ENCODE results near the gene INSIG1.

The INSIG1 gene

GRCh38 chr7:155286686-155287085 is 11.0 kb upstream of the INSIG1 start:
- no peak for DNase-seq

GRCh38 chr7:155287284-155287935 is 10.3 kb upstream of the INSIG1 start:
- no peak for DNase-seq

- DNase-seq: no peak
Observed at GRCh38 chr7:155288055-155288454, 9.6 kb upstream of the INSIG1 start.

GRCh38 chr7:155289107-155289506 is 8.6 kb upstream of the INSIG1 start:
- DNase-seq: no peak

GRCh38 chr7:155289949-155290501 is 7.7 kb upstream of the INSIG1 start:
- no peak for DNase-seq

GRCh38 chr7:155291045-155291530 is 6.6 kb upstream of the INSIG1 start:
- no peak for DNase-seq

GRCh38 chr7:155291729-155292128 is 5.9 kb upstream of the INSIG1 start:
- DNase-seq: no peak

- no peak for DNase-seq
Observed at GRCh38 chr7:155292680-155293226, 4.9 kb upstream of the INSIG1 start.

GRCh38 chr7:155293721-155294510 is 3.8 kb upstream of the INSIG1 start:
- no peak for DNase-seq

GRCh38 chr7:155294511-155294778 is 3.2 kb upstream of the INSIG1 start:
- DNase-seq: no peak

- no peak for DNase-seq
Observed at GRCh38 chr7:155295511-155295910, 2.2 kb upstream of the INSIG1 start.

GRCh38 chr7:155296006-155296787 is 1.5 kb upstream of the INSIG1 start:
- no peak for DNase-seq

- peak; percentile 86 for DNase-seq
Observed at GRCh38 chr7:155296788-155297516, 726 bp upstream of the INSIG1 start.

- no peak for DNase-seq
Observed at GRCh38 chr7:155298288-155298833, 683 bp downstream of the INSIG1 start.

- DNase-seq: peak; percentile 97
Observed at GRCh38 chr7:155298834-155299534, 1.3 kb downstream of the INSIG1 start.

GRCh38 chr7:155299535-155300202 is 2.0 kb downstream of the INSIG1 start:
- peak; percentile 49 for DNase-seq

GRCh38 chr7:155300641-155301452 is 3.2 kb downstream of the INSIG1 start:
- peak; percentile 48 for DNase-seq

- DNase-seq: no peak
Observed at GRCh38 chr7:155303039-155303593, 5.4 kb downstream of the INSIG1 start.

- DNase-seq: no peak
Observed at GRCh38 chr7:155303897-155304296, 6.2 kb downstream of the INSIG1 start.

All from CD4-positive, alpha-beta T cell treated with Interleukin-10 for 1 hour (primary cell).